ENCODE measurements around the gene THOC1.

The THOC1 gene

DNA sequence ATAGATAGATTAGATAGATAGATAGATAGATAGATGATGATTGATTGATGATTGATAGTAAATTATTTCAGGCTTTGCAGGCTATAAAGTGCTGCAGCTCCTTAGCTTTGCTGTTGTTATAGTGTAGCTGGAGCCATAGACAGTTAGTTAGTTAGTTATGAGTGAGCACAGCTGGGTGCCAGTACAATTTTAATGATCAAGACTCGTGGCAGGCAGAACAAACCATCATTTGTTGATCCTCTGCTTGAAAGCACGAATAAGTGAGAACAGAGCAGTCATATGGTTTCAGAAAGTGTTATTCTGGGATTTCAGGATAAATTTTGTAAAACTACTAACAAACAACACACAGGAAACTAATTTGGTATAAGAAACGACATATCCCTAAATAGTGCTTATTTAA is 53.9 kb downstream of the THOC1 start:
- no peaks in the 10 kb centered on the region for H3K4me1 ChIP-seq (ENCODE audit: low read length)
- peaks cover 87% of the 10 kb centered on the region for H3K36me3 ChIP-seq (replicated peaks; ENCODE audit: low read depth, low read length)
- no peak overlapping the region for H3K27ac ChIP-seq (ENCODE audit: low read length)
- H3K9ac ChIP-seq (ENCODE audit: low read length): no peak overlapping the region
- H3K27me3 ChIP-seq (ENCODE audit: low read depth, low read length): no peaks in the 10 kb centered on the region
- no peaks in the 10 kb centered on the region for H4K20me1 ChIP-seq (ENCODE audit: insufficient read depth, low read length)
- no peaks in the 10 kb centered on the region; the same call in 1 of the 2 replicates for H3K79me2 ChIP-seq (ENCODE audit: low read length)
- H3K4me2 ChIP-seq (ENCODE audit: low read length): no peak overlapping the region
- H3K9me3 ChIP-seq (ENCODE audit: insufficient read depth, low read length): peaks cover 10% of the 10 kb centered on the region
- no peak overlapping the region for H2AFZ ChIP-seq (ENCODE audit: low read depth, low read length)
- TF ChIP-seq CTCF (IDR thresholded peaks at IDR 0.05; ENCODE audit: low read depth, low read length): no peak
- no peak for TF ChIP-seq EZH2phosphoT487 (IDR thresholded peaks at IDR 0.05; ENCODE audit: low read depth)
- H3K4me3 ChIP-seq (ENCODE audit: low read length): no peak overlapping the region

GRCh38 chr18:213505-213904 is 54.3 kb downstream of the THOC1 start:
- Histone ChIP-seq H3K4me1 (ENCODE audit: low read length) (no peaks in the 10 kb centered on the region), H3K79me2 (ENCODE audit: low read length) (no peaks in the 10 kb centered on the region; the same call in 1 of the 2 replicates), H4K20me1 (ENCODE audit: insufficient read depth, low read length) (no peaks in the 10 kb centered on the region), H2AFZ (ENCODE audit: low read depth, low read length) (no peak overlapping the region), H3K4me2 (ENCODE audit: low read length) (no peak overlapping the region), H3K36me3 (replicated peaks; ENCODE audit: low read depth, low read length) (peaks cover 84% of the 10 kb centered on the region), H3K9ac (ENCODE audit: low read length) (no peak overlapping the region), H3K9me3 (ENCODE audit: insufficient read depth, low read length) (peaks cover 7% of the 10 kb centered on the region), H3K27me3 (ENCODE audit: low read depth, low read length) (no peaks in the 10 kb centered on the region), H3K27ac (ENCODE audit: low read length) (no peak overlapping the region), H3K4me3 (ENCODE audit: low read length) (no peak overlapping the region)
- TF ChIP-seq EZH2phosphoT487 (IDR thresholded peaks at IDR 0.05; ENCODE audit: low read depth) (no peak), CTCF (IDR thresholded peaks at IDR 0.05; ENCODE audit: low read depth, low read length) (no peak)

DNA sequence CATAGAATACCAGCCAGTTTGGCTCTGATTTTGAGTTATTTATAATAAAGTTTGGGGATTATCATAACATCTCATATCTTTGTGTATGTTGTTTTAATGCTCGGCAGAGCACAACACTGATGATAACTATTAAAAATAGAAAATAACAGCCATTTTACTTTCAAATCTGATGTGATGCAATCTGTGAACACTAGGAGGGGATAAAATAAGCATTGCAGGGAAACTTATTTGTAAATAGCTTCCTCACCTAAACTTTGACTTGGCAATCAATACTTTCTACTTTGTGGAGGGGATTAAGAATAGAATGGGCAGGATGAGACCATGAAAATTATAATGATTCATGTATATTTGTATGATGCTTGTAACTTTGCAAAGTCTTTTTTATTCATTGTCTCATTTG is 55.1 kb downstream of the THOC1 start:
- TF ChIP-seq EZH2phosphoT487 (IDR thresholded peaks at IDR 0.05; ENCODE audit: low read depth): no peak
- no peak for TF ChIP-seq CTCF (IDR thresholded peaks at IDR 0.05; ENCODE audit: low read depth, low read length)
- no peaks in the 10 kb centered on the region for H3K27me3 ChIP-seq (ENCODE audit: low read depth, low read length)
- H3K36me3 ChIP-seq (replicated peaks; ENCODE audit: low read depth, low read length): peaks cover 77% of the 10 kb centered on the region
- no peak overlapping the region for H3K27ac ChIP-seq (ENCODE audit: low read length)
- no peaks in the 10 kb centered on the region for H3K4me1 ChIP-seq (ENCODE audit: low read length)
- H2AFZ ChIP-seq (ENCODE audit: low read depth, low read length): no peak overlapping the region
- H3K4me3 ChIP-seq (ENCODE audit: low read length): no peak overlapping the region
- no peaks in the 10 kb centered on the region for H3K9me3 ChIP-seq (ENCODE audit: insufficient read depth, low read length)
- no peak overlapping the region for H3K4me2 ChIP-seq (ENCODE audit: low read length)
- no peak overlapping the region for H3K9ac ChIP-seq (ENCODE audit: low read length)
- no peaks in the 10 kb centered on the region; the same call in 1 of the 2 replicates for H3K79me2 ChIP-seq (ENCODE audit: low read length)
- H4K20me1 ChIP-seq (ENCODE audit: insufficient read depth, low read length): no peaks in the 10 kb centered on the region

GRCh38 chr18:211582-211981 is 56.3 kb downstream of the THOC1 start:
- Histone ChIP-seq H4K20me1 (ENCODE audit: insufficient read depth, low read length) (no peaks in the 10 kb centered on the region), H3K79me2 (ENCODE audit: low read length) (no peaks in the 10 kb centered on the region; the same call in 1 of the 2 replicates), H3K9ac (ENCODE audit: low read length) (no peak overlapping the region), H3K27me3 (ENCODE audit: low read depth, low read length) (no peaks in the 10 kb centered on the region), H2AFZ (ENCODE audit: low read depth, low read length) (no peak overlapping the region), H3K4me3 (ENCODE audit: low read length) (no peak overlapping the region), H3K36me3 (replicated peaks; ENCODE audit: low read depth, low read length) (peaks cover 65% of the 10 kb centered on the region), H3K9me3 (ENCODE audit: insufficient read depth, low read length) (no peaks in the 10 kb centered on the region), H3K4me2 (ENCODE audit: low read length) (no peak overlapping the region), H3K4me1 (ENCODE audit: low read length) (no peaks in the 10 kb centered on the region), H3K27ac (ENCODE audit: low read length) (no peak overlapping the region)
- TF ChIP-seq EZH2phosphoT487 (IDR thresholded peaks at IDR 0.05; ENCODE audit: low read depth) (no peak), CTCF (IDR thresholded peaks at IDR 0.05; ENCODE audit: low read depth, low read length) (no peak)
